ENCODE measurements around the gene SYT9.

GRCh38 chr11:7493670-7494069 lies 242.0 kb downstream of the SYT9 start:
- no peak for TF ChIP-seq POLR2A (IDR thresholded peaks at IDR 0.05)
- TF ChIP-seq, protein P1, sequence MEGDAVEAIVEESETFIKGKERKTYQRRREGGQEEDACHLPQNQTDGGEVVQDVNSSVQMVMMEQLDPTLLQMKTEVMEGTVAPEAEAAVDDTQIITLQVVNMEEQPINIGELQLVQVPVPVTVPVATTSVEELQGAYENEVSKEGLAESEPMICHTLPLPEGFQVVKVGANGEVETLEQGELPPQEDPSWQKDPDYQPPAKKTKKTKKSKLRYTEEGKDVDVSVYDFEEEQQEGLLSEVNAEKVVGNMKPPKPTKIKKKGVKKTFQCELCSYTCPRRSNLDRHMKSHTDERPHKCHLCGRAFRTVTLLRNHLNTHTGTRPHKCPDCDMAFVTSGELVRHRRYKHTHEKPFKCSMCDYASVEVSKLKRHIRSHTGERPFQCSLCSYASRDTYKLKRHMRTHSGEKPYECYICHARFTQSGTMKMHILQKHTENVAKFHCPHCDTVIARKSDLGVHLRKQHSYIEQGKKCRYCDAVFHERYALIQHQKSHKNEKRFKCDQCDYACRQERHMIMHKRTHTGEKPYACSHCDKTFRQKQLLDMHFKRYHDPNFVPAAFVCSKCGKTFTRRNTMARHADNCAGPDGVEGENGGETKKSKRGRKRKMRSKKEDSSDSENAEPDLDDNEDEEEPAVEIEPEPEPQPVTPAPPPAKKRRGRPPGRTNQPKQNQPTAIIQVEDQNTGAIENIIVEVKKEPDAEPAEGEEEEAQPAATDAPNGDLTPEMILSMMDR (IDR thresholded peaks at IDR 0.05 in 8 of 11, conservative IDR thresholded peaks at IDR 0.05 in 3 of 11) = no peak
- no peak for TF ChIP-seq POLR2AphosphoS5 (IDR thresholded peaks at IDR 0.05)
